ENCODE results near the gene TEX35.

Gene TEX35

DNA sequence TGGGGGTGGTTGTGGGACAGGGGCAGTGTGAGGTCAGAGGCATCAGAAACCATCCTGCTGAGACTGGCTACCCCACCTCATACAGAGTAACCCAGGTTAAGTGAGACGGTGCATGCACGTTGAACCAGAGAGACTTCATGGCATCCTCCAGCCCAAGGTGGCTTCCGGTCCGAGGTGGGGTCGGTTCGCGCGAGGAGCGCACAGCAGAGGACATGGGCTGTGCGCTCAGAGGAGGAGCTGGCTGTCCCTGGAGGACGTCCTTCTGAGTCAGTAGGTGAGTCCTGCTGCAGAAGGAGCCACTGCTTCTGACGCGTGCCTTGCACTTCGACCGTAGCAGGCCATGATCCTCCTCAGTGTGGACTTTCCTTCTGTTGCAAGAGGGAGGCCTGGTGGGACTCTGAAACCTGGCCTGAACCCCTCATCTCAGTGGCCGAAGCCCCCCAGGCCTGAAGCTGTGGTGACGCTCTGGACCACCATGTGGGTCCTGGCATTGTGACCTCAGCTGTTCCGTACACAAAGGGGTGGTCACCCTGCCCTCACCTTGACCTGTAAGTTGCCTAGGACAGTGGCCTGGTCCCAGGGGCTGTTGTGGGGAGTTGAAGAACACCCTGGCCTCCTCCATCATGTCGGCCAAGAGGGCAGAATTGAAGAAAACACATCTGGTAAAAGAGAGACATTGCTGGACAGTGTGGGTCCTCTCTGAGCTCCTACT lies at the start of gene TEX35:
TEX35 (plus strand) TSS at position 544 of the 712 bp plus-strand sequence; CDS start at position 624, 80 bp downstream.
- DNase-seq: no peak

DNA sequence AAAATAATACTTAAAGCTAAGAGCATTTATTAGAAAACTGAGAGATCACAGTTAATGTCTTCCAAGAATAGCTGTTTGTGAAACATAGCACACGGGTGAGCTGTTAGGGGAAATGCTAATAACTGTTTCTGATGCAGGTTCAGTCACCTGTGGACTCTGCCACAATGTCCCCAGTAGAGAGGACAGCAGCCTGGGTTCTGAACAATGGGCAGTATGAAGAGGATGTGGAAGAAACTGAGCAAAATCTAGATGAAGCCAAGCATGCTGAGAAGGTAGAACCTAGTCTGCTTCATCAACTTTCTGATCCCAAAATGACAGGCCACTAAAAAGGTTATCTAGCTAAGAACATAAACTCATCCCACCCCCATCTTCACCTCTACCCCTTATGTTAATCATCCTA lies 48.8 kb upstream of the TEX35 start:
- no peak for DNase-seq

DNA sequence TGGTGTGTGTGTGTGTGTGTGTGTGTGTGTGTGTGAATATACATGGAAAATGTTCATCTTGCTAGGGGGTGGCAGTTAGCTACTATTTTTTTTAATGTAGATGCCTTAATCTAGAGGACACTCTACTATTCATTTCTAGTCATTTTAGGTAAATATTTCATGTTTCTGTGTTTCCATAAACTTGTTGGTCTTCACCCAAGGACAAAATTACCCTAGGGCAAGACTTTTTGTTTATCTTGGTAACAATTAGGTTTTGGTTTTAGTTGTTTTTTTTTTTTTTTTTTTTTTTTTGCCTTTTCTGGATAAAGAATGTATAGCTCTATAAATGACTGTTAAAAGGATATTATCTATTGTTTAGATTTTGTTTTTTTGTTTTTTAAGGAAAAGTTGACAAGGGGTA lies 48.3 kb upstream of the TEX35 start:
- DNase-seq: no peak

DNA sequence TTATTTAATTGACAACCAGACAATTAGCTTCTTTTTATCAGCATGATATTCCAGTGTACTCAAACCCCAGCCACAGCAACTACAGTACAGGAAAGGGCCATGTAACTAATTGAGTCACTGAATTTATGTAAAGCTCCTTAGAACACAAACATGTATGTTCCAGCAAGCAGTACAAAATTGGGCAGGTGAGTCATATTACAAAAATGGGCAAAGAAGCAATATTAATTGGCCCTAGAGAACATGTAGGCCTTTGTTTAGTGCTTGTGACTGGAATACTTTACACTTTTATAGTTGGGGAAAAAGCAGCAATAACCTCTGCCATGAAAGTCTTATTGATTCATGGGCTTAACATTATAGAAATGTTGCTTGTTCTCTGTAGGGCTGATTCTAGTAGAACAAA lies 47.9 kb upstream of the TEX35 start:
- no peak for DNase-seq

DNA sequence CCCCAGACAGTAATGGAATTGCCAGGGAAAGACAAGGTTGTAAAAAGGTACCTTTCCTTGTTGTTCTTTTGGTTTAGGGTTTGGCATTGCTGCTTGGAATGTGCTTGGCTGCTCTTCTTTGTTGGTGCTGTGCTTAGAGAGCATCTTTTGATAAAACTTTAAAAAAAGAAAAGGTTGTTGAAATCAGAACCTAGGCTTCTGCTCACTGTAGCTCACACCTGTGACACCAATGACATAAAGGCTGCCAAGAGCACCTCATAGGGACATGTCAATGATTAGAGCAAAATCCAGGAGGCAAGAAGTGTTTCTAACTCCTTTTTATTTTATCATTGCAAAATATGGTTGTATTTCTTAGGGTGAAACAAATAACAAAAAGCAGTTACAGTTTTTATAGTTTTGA lies 45.1 kb upstream of the TEX35 start:
- DNase-seq: no peak

DNA sequence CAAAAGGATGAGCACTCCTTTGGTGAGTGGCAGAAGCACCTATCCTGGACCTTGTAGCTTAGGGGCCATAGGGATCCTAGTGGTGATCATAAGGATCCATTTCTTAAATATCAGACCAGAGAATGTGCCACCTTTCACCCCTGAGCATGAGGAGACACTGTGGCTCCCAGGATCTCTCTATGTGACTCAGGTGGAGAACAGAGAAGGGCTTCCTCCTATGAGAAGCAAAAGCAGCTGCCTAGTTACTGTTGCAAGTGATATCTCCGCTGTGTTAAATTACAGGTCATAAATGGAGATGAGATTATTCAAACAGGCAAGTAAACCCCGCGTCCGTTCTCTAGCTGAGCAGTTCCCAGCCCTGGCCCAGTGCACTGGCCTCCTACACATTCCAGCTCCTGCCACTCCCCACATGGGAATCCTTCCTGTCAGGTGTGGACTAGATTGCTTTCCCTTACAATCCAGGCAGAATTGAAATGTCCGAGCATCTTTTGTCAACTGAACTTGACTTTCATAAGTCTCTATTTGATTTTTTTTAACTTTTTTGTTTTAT lies 42.4 kb upstream of the TEX35 start:
- DNase-seq: peak; percentile 94 to 96

DNA sequence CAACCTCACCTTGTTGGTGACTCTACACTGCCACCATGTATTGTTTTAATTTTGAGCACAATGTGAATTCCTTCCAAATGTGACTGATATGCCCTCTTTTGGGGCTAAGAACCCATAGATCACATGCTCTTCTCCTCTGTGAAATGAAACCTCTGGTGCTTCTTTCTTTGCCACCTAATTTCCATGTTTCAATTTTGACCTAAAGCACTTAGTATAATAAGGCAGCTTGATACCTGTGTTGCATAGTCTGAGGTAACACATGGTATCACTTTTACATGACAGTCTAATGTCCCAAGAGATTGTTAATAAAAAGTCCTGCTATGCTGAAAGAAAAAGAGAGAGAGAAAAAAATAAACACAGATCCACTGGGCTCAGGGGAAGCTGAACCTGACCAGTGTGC lies 40.4 kb upstream of the TEX35 start:
- DNase-seq: peak; percentile 9 to 31

DNA sequence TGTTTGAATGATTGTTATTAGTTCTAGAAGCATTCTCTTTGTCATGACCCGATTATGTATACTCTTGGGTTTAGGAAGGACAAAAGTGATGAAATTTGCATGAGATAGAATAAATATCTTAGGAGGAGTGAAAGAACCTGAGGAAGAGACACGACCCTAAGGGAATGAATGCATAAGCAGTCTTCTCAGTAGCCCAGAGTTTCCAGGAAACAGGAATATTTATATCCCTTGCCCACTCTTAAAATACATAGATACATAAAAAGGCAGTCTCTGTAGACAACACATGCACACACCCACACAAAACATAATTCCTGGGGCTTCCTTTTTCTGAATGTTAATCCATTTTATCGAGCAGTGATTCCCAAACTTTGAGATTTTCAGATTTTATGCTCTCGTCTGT lies 35.5 kb upstream of the TEX35 start:
- DNase-seq: no peak

DNA sequence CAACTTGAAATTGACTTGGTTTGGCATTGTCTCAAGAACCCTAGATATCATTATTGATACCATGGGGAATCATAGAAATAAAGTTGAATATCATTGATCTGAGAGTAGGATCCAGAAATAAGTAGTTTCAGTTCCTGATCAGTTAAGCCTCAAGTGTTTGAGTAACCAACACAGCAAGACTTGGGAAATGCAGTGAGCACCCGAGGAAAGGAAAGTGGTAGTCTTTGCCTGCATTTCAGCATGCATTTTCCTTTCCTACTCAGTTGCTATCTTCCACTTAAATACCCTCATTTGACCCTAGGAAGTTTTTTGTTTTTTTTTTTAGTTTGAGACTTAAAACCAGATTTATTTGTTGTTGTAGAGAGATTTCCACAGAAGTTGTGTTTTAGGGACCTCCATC lies 35.1 kb upstream of the TEX35 start:
- no peak for DNase-seq

DNA sequence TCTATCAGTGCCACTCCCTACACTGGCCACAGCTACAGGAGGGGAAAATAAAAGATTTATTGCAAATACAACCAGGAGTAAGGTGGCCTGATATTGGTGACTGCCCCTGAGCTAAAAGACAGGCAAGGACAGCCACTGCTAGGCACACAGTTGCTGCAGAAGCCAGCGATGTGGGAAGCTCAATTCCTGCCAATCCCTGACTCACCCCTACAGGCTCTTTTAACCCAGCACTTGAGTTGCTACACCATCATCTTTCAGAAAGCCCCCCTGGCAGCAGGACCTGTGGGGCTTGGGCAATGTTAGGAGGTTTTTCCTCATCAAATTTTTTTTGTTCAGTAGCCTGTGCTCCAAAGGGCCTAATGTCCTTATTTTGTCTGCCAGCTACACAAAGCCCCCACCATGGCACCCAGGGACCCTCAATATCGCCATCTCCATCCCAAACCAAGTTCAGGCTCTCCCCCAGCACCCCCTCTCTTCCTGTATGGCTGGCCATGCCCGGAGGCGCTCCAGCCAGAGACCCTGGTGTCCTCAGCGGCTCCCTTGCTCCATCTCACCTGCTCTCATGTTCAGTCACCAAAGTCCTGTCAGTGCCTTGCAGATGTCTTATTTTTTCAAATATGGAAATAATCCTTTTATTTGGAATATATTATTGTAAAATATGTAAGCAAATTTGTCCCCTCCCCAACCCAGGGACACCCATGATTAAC lies 29.5 kb upstream of the TEX35 start:
- peak in 1 of 2 experiments; percentile 55 for DNase-seq

DNA sequence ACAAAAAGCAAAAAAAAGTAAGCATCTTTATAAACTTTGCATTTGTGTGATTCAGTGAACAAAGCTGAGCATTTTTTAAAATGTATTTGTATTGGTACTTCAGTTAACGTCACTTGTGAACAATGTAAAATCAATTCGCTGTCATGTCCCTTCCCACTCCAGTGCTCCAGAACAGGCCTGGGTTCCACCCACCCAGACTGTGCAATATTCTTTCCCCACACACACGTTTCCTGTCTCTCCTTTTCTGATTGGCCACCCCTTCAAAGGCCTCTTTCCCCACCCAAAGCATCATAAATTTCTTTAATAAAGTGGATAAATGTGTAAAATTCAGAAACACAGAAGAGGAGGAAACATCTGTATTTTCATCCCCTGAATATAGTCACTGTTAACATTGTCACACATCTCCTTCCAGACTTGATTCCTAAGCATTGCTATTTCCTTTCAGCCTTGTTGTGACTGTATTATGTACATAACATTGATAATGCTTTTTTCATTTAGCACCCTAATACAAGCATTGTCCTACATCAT lies 28.1 kb upstream of the TEX35 start:
- no peak for DNase-seq

DNA sequence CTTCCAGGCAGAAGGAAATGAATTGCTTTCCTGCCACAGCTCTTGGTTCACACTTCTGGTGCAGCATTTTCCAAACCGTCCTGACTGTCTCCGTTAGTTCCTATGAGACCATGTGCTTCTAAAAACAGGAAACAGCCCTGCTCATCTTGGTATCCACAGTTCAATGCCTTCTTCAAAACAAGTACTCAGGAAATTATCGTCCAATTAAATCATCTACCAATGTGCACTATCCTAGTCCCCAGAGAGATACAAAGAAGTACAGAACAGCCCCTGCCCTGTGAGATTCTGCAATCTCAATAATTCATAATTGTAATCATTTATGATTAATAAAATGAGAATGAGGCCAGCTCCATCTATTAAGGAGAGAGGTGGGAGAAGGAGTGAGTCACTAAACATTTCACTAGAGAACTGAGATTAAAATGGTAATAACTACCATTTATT lies 27.3 kb upstream of the TEX35 start:
- DNase-seq: no peak

DNA sequence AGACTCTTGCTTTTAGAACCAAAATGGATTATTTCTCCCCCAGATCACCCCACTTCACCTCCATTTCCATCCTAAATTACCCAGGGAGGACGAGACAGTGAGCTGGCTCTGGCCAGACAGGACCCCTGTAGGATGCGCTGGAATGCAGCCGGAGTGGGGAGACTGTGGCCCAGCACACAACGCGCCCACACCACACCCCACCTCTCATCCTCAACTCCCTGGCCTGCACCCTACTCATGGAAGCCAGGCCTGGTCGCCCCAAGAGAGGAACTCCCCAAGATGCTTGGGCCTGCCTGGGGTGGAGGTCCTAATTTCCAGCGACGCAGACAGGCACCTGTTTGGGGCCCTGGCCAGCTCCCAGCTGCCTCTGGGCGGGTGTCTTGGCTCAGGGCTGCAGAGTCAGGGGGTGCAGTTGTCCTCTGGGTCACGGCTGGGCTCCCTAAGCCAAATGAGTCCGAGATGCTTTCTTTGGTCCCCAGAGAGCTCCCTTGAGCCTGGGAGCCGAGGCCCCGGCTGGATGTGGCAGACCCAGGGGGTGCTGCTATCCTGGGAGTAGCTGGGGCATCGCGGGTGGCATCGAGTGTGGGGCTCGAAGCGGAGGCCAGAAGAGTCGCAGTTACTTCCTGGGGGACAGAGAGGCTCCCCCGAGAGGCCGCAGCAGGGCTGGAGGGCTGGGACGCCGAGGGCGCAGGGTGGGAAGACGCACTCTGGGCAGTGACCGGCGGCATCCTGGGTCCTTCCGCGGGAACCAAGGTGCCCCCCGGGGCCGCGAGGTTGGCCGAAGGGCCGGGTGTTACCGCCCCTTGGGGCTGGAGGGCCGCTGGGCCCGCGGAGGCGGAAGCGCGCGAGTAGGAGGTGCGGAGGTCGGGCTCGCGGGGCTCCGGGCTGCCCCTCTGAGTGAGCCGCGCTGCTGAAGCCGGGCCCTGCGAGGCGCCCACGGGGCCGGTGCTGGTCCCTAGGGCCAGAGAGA lies 26.5 kb upstream of the TEX35 start:
- no peak for DNase-seq

DNA sequence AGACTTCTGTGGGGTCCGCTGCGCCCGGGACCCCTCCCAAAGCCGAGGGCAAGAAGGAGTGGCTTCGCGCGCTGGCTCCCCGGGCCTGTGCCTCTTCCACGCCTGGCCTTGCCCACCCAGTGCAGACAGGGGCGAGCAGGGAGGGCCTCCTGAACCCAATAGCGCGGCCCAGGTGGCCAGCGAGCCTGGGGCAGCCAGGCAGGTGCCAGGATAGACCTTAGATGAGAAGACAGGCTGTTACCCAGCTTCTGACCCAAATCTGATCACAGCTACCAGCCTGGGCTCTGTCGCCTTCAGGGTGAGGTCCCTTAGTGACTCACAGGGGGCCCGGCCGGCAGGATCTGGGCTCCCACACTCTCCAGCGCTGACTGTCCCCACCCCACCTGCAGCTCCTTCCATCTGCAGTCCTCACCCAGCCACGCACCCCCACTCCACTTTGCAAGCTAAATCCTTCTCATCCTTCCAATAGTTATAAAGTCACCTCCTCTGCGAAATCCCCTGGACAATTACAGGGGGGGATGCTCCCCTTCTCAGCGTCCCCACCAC lies 25.8 kb upstream of the TEX35 start:
- DNase-seq: no peak

DNA sequence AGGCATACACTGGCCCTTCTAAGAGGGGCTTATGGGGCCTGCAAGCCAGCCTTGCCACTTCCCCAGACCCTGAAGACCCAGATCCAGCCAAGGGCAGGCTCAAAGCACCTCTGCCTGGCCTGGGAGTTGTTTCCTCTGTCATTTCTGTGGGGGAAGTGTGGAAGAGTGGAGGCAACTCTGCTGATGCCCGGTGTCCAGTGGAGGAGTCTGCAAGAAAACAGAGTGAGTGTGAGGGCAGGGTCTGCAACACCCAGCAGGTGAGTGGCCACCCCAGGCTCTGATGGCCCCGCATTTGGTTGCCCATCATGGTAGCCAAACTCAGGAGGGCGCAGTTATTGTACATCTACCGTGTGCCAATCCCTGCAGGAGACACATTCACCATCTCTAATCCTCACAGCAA lies 24.5 kb upstream of the TEX35 start:
- DNase-seq: no peak

DNA sequence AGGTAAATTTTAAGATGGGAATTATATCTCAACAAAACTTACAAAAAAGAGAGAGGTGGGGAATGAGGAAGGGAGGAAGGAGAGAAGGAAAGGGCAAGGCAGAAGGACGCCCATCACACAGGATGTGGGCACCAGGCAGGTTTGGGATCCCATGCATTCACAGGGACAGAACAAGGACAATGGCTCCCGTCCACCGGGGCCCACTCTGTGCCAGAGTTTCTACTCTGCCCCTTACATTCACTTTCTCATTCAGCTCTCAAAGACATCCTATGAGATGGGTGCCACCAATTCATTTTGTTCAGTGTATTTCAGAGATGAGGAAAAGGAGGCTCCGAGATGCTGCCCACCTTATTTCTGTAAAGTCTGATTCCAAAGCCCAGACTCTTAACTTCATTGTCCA lies 23.5 kb upstream of the TEX35 start:
- DNase-seq: no peak

DNA sequence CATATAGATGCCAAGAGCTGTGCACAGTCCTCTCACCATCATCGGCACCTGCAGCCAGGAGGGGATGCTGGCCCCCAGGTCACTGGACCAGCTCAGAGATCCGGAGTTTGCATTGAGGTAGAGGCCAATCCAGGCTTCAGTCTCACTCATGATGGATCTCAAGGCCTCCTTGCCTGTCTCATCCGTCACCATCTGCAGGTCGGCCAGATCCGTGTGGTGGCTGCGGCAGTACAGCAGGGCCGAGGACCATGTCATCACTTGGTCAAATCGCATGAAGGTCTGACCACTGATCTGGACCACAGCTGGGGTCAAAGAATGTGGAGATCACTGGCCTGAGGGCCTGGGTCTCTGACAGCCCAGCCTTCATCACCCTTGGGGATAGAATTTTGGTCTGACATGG lies 22.8 kb upstream of the TEX35 start:
- no peak for DNase-seq

DNA sequence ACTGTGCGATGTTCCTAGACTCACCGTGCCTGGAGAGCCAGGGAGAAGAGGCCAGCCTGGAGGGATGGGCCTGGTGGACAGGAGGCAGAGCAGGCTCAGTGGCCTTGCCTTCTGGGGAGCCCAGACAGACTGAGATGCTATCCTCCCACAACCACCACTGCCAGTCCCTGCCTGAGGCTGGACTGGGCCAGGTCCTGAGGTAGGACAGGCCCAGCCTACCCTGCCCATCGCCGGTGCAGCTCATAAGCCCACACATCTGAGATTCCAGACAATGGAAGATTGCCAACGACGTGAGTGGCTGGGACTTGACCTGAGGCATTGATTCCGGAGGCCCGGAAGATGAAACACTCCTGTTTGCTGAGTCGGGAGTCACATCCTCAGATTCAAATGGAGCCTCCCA lies 21.9 kb upstream of the TEX35 start:
- DNase-seq: no peak

DNA sequence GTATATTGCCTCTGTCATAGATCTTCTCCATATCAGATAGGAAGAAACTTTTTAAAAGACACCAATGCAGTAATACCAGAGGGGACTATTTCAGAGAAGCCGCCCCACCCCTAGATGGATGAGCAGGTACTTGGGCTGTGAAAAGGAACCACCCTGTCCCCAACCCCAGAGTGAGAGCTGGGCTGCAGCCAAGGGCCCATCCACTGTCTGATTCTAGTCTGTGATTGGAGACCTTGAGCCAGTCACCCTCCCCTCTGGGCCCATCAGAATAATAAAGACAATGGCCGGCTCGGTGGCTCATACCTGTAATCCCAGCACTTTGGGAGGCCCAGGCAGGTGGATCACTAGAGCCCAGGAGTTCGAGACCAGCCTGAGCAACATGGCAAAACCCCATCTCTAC lies 21.2 kb upstream of the TEX35 start:
- no peak for DNase-seq

DNA sequence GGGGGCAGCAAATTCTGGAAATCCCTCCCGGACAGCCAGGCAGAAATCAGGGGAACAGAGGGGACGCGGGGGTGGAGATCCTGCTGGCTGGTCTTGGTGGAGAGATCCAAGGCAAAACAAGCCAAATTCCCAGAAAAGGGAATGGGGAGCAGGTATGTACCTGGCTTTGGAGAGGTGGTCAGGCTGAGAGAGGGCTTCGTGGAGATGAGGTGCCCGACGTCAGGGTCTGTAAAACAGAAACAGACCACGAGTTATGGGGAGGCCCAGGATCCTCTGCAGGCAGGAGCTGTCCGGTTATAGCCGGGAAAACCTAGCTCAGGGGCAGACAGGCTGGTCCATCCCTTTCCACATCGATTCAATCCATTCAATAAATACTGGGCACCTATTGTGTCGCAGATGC lies 20.6 kb upstream of the TEX35 start:
- no peak for DNase-seq

DNA sequence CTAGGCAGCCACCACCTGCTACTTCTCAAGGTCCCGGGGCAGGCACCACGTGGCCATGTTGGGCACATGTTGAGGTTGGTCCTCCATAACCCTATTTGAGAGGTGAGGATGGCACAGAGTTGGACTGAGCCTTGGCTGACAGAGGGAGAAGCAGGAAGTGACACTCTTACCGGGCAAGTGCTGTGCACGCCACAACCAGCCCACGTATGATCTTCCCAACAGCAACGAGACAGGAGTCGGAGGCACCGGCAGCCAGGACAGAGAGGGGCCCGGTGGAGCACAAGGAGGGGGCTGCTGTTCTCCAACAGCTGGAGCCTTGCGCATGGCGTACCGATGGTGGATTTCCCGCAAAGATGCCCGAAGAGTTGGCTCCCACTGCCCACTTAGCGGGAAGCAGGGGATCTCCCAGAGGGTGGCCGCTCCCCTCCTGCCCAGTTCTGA lies 19.6 kb upstream of the TEX35 start:
- peak in 1 of 2 experiments; percentile 44 for DNase-seq

DNA sequence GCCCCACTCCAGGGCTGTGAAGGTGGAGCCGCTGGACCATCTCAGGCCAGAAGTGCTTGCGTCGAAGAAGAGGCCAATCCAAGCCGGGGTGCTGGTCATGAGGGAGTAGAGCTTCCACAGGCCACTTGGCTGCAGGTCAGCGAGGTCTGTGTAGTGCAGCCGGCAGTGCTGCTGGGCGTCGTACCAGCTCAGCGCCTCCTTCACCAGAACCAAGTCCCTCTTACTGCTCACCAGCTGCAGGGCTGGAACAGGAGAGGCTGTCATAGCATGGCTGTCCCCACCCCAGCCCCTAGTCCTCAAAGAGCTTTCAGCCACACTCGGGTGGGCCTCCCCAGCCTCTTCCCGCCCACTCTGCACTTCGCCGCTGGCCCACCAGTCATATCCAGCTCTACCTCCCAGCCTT lies 18.3 kb upstream of the TEX35 start:
- no peak for DNase-seq

DNA sequence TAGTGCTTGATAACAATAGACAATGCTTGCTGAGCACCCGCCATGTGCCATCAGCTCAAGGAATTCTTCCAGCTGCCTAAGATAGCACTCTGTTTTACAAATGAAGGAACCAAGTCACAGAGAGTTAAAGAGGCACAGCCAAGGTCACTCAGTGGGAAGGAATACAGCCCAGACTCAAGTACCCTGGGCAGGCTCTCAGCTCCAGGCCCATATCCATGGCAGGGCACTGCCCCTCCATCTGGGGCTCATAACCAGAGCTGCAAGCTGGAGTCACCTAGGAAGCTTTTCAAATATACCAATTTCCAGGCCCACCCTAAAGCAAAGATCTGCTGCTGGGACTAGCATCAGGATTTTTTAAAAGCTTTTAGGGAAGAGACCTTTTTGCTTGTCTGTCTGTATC lies 17.8 kb upstream of the TEX35 start:
- DNase-seq: no peak
